Measurements from ENCODE around the gene TSHZ3. TPM values are rescaled to one million over a fixed set of nuclear protein-coding genes. Genes with fewer than 3 reads are reported as not detected.

TSHZ3 gene
- polyA plus RNA-seq, 5 donors = 31.2 to 43.1 (median 35.2) TPM

DNA sequence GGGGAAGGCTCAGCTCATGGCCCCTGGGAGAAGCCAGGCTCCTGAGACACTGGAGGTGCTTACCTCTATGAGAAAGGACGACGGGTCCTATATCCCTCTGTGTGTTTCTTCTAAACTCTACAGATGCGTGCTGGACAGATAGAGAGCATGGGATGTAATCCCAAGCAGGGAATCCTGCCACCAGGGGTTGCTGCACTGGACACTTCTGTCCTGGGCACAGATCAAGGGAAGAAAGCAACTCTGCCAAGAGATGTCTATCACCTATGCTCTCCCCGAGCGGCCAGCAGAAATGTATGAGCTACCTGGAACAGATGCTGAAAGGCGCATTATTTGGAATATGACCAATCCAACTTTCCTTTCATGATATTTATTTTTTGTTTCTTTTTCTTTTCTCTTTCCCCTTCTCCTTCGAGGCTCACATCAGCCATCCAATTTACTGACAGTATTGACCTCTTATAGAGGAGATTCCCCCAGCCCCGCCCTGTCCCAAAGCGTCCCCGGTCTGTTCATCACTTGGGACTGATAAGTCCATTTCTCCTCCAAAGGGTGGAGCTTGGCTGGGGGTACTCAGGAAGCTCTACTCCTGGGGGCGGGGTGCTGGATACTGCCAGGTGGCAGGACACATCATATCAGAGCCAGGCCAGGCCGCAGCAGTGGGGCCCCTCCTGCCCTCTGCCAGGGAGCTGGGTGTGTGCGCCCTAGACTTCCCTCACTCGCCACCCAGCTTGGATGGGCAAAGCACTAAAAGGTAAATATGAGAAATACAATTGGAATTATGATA is 34.2 kb downstream of the TSHZ3 start:
- DNase-seq = no peak

DNA sequence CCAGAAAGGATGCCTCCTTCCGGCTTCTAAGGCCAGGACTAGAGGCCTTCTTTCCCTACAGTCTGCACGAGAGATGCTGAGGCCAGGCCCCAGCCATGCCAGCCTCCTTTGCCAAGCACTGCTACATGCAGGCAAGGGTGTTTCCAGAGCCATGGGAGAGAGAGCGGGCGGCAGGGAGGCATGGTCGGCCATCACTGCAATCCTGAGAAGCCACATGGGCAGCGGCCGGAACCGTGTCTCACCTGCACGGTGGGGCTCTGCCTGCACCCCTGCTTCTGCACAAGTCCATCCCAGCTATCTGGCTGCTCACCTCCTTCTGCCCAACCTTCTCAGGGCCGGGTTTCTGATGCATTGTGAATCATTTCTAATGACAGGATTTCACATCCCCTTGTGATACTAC is 35.1 kb downstream of the TSHZ3 start:
- DNase-seq = no peak

DNA sequence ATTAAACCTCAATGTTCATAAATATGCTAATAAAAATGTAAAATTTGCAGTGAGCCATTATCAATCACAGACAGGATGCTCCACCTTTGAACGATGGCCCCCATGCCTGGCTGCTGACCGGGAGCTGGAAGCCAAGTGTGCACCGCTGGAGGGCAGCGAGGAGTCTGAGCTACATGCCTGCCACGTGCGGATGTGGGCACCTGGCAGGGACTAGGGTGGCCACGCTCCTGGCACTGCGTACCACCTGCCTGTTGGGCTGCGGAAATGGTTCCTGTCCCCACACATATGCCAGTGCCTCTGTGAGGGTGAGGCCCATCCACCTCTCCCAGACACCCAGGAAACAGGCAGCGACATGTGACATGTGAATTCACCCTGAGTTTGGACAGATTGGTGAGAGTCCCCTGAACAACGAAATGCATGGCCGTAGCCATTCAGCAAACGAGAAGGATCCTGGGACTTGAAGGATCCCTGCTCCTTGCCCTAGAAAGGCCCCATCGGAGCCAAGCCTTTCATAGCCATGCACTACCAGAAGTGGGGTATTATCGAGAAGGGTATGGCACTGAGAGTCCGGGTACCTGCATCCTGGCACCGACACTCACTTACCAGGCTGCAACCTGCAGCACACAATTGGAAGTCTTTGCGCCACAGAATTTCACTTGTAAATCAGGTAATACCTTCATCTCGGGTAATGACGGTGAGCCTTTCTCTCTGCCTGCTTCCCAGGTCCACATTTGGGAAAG is 35.8 kb downstream of the TSHZ3 start:
- no peak for DNase-seq

- no peak for DNase-seq
These were observed 36.5 kb downstream of the TSHZ3 start for GRCh38 chr19:31312677-31313244.

GRCh38 chr19:31312009-31312676 is 37.1 kb downstream of the TSHZ3 start:
- DNase-seq = no peak

- no peak for DNase-seq
These were observed 38.7 kb downstream of the TSHZ3 start for GRCh38 chr19:31310432-31311133.

DNA sequence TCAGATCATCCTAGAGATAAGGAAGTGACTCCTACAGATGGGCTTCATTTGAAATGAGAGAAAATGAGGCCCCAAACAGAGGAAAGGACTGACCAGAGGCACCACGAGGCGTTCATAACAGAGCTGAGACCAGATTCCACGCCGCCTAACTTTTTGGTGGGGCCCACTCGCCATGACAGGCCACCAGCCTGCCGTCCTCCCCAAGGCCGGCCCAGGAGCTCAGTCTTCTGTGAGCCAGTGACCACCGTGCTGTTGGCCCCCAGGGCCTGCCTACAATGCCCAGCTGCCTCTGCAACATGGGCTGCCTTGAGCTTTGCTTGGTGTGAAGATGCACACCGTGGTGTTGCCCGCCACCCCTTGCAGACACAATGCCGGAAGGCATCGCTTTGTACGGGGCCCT is 40.5 kb downstream of the TSHZ3 start:
- no peak for DNase-seq

DNA sequence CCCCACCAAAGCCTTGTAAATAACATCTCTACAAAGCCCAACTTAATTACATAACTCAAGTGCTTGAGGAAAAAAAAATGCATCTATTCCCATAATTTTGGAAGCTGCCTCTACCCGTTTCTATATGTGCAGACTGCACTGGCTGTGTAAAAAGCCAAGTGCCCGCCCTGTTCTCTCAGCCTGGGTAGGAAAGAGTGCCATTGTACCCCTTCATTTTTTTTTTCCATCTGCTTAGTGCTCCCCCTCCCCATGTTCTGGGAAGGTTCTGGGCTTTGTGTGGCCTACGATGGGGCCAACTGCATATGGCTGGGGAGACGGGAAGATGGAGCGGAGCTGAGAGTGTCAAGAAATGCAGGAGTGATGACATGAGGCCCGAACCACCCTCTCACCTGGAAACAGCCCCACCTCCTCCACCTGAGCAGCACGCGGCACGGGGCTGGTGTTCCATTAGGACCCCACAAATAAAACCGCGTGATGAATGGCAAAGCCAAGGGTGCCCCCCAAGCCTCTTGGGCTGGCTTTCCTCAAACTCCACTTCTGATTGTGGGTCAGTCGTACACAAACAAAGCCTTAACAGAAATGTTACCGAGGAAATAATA is 42.1 kb downstream of the TSHZ3 start:
- no peak for DNase-seq

GRCh38 chr19:31306006-31306753 is 43.1 kb downstream of the TSHZ3 start:
- DNase-seq = no peak

DNA sequence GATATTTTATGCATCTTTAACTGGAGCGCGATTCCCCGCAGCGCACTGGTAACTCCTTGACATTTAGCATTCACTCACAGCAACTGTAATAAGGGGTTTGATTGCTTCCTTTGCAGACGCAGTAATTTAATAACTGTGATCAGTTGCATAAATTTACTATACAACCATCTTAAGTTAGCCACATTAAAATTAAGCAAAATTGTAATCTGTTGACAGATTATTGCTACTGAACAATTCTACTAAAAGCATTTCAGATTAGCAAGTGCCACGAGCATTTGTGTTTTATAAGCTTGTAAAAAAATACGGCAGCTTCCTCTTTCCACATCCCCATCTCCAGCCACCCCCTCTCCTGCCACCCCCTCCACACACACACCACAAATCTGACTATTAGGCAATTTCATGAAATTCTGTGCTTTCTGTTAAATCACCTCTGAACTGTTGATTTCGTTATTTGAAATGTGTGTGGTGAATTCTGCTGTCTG is 44.4 kb downstream of the TSHZ3 start:
- no peak for DNase-seq

DNA sequence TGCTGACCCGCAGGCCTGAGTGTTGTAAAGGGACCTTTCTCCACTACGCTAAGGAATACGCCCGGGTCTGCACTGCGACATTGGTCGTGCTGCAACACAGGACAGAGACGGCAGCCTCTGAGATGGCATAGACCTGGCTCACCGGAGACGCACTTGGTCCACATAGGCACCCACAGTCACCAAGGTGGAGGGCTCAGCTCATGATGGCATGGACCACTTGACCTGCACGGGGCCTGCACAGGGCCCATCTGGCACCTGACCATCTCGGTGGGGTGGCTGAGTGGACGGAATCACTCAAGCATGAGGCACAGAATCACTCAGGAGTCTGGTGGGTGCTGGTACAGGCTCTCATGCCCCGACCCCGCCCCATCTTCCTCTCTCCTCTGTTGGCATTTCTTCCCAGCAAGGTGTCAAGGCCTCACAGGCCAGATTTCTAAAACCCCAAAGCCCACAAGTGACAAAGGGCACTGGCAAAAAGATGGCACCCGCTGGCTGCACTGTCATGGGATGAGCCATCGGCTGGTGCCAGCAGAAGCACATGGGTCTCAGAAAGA is 45.9 kb downstream of the TSHZ3 start:
- no peak for DNase-seq

GRCh38 chr19:31301306-31301980 is 47.8 kb downstream of the TSHZ3 start:
- DNase-seq = no peak

DNA sequence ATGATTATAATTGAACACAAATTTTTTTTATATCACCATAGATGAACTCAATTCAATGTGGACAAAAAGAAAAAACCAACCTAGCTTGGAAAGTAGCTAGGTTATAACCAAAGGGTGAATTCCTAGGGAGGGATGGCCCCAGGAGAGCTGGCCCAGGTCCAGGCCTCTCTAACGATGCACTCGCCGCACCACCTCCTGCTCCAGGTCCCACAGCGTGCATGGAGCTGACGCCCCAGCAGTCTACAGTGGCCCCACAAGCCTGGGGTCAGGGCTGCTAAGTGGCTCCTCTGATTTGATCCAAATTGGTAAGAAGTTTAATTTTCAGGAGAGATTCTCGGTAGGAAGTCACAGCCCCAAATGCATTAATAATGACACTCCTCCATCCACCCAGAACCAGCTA is 48.8 kb downstream of the TSHZ3 start:
- DNase-seq = no peak

DNA sequence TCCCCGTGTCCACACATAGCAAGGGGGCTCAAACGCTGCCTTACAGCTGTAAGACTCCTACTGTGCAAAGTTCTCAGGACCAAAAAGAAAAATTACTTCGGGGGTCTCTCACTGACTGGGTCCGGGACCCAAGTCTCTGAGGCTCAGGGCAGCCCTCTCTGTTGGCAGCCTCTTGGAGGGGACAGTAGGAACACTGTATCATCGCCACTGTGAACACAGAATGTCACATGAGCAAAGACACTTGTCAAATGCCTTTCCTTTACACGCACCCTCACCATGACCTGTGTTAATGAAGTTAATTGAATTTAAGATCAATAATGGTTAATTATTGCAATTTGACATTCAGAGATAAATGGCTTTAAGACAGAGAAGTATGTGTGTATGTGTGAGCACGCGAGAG is 49.6 kb downstream of the TSHZ3 start:
- no peak for DNase-seq

DNA sequence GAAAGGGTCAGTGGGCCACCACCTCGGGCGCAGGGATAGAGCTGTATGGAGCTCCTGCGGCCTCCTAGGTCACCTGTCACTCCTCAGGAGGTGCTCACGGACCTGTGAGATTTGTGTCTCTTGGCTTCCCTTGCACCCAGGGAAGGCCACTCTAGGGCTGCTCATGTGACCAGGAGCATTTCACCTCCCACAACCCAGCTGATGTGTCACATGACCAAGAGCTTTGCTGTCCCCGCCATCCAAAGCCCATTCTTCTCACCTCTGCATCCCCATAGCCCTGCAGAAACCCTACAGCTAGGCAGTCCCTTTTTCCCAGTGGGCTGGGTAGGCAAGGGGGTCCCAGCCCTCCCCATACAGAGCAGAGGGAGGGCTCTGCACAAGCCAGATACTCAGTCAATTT is 51.2 kb downstream of the TSHZ3 start:
- DNase-seq = no peak

DNA sequence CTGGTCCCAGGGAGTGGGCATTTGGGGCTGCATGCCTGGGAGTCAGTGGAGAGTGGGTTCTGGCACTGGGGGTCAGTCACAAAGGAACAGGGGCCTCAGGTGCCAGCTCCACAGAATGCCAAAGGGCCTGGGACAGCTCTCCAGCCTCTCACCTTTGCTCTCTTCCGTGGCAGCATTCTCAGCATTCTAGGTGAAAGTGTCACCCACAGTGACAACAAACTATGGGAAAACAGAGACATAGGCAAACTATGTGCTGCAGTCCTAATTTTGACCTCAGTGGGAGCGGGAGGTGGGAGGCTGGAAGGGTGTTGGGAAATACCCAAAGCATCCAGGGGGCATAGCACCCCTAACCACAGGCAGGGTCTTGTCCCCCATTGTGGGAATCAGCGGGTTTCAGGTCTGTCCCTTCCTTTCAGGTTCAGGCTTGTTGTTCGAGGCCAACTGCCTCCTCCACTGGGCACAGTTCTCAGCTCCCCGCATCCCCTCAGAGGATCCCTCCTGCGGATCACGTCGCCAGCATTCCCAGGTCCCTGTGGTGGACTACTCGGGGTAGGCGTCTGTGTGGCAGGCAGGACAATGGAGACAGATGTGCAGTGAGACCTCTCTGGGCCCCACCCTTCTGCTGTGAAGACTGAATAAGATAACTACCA is 52.4 kb downstream of the TSHZ3 start:
- no peak for DNase-seq

GRCh38 chr19:31294189-31294588 is 55.0 kb downstream of the TSHZ3 start:
- no peak for DNase-seq

DNA sequence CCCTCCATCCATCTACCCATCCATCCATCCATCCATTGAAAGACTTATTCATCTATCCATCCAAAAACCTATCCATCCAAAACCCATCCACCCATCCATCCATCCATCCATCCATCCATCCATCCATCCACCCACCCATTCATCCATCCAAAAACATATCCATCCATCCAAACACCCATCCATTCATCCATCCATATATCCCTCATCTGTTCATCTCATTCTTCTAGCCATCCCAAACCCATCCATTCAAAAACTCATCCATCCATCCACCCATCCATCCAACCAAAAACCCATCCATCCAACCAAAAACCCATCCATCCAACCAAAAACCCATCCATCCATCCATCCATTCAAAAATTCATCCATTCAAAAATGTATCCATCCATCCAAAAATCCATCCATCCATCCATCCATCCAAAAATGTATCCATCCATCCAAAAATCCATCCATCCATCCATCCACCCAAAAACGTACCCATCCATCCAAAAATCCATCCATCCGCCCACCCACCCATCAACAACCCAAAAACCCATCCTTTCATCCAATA is 56.5 kb downstream of the TSHZ3 start:
- no peak for DNase-seq

Data from right lung (tissue), 5 donors.